Fibroblast of lung (primary cell): ENCODE data around the gene EBI3. TPM values are rescaled to one million over a fixed set of nuclear protein-coding genes. Genes with fewer than 3 reads are reported as not detected.
"Not testable (repeated sequence)": the region's sequence is repeated elsewhere in the genome, so short reads cannot be mapped to it uniquely, and the experiment has no call there.

Experiments
- DNase-seq, 2 donors: peaks; one replicate each; pipeline versions ENCODE4 v3.0.0 to v3.0.0-alpha.2; 2010; ENCODE audit warnings: low read depth in 2 of 2
- H2AFZ ChIP-seq: 2 replicates; pipeline ENCODE4 v1.5.1; 2012; ENCODE audit warnings: low read length, control low read depth, inconsistent platforms
- H3K27ac ChIP-seq: 2 replicates; pipeline ENCODE4 v1.5.1; 2011; ENCODE audit warnings: low read length, control low read depth; ENCODE audit not compliant: insufficient read depth
- H3K27me3 ChIP-seq: 2 replicates; pipeline ENCODE4 v1.5.1; 2011; ENCODE audit warnings: mild to moderate bottlenecking, low read length; ENCODE audit not compliant: control insufficient read depth, insufficient read depth
- H3K36me3 ChIP-seq: 2 replicates; pipeline ENCODE4 v1.5.1; 2011; ENCODE audit warnings: low read length; ENCODE audit not compliant: control insufficient read depth, insufficient read depth
- H3K4me1 ChIP-seq: 2 replicates; pipeline ENCODE4 v1.5.1; 2011; ENCODE audit warnings: low read length; ENCODE audit not compliant: control insufficient read depth, insufficient read depth; ENCODE audit errors: extremely low read depth
- H3K4me2 ChIP-seq: 2 replicates; pipeline ENCODE4 v1.5.1; 2011; ENCODE audit warnings: low read length, control low read depth; ENCODE audit not compliant: insufficient read depth; ENCODE audit errors: extremely low read depth
- H3K4me3 ChIP-seq, 4 experiments: fragments of 200-600 bp in 1 of 4; sonication (generic) in 1 of 4; replicated peaks in 1 of 4; 2 replicates each; pipeline ENCODE4 v1.5.1; 2011 to 2016; ENCODE audit warnings: low read length in 4 of 4, low read depth in 3 of 4, mild to moderate bottlenecking in 3 of 4, control low read depth in 2 of 4, inconsistent platforms in 1 of 4, mixed read lengths in 1 of 4; ENCODE audit not compliant: insufficient read depth in 1 of 4; ENCODE audit errors: control extremely low read depth in 1 of 4
- H3K79me2 ChIP-seq: 2 replicates; pipeline ENCODE4 v1.5.1; 2012; ENCODE audit warnings: mild to moderate bottlenecking, low read length, inconsistent platforms; ENCODE audit not compliant: control insufficient read depth, insufficient read depth
- H3K9ac ChIP-seq: 2 replicates; pipeline ENCODE4 v1.5.1; 2011; ENCODE audit warnings: mild to moderate bottlenecking, low read length, control low read depth; ENCODE audit not compliant: insufficient read depth
- H3K9me3 ChIP-seq: 2 replicates; pipeline ENCODE4 v1.5.1; 2012; ENCODE audit warnings: low read depth, low read length; ENCODE audit not compliant: control insufficient read depth, insufficient read depth
- H4K20me1 ChIP-seq: 2 replicates; pipeline ENCODE4 v1.5.1; 2011; ENCODE audit warnings: low read length; ENCODE audit not compliant: control insufficient read depth, insufficient read depth; ENCODE audit errors: extremely low read depth
- CTCF ChIP-seq, 2 donors: IDR thresholded peaks in 1 of 2; conservative IDR thresholded peaks in 1 of 2; 1 replicate in 1 of 2; 2 replicates in 1 of 2; pipeline ENCODE4 v1.5.1; 2011 to 2012; ENCODE audit warnings: low read length in 2 of 2, control low read depth in 1 of 2, inconsistent platforms in 1 of 2, low read depth in 1 of 2, mild to moderate bottlenecking in 1 of 2
- EZH2 ChIP-seq: IDR thresholded peaks from 2 replicates; pipeline ENCODE4 v1.5.1; 2012; ENCODE audit warnings: low read length, control low read depth, mild to moderate bottlenecking; ENCODE audit errors: missing control alignments
- polyA plus RNA-seq, 2 donors: library from polyadenylated mRNA; depleted of rRNA in 1 of 2; stranded (reverse) in 1 of 2; unstranded in 1 of 2; fragments of >200 nt; gene quantifications; 2 replicates each; pipeline ENCODE4 v1.2.1, GENCODE V29; 2011 to 2012; ENCODE audit warnings: missing spikeins in 1 of 2
- total RNA-seq: library from RNA; depleted of rRNA; stranded (reverse); fragments of >200 nt; gene quantifications from 2 replicates; pipeline ENCODE4 v1.2.1, GENCODE V29; 2014

The EBI3 gene
- total and polyA plus RNA-seq, 2 donors (not counting 1 experiment from before 2014, with no cell fraction given): 0.14 TPM; not detected in 1

GRCh38 chr19:4228765-4229178 is 551 bp upstream of the EBI3 start:
- Histone ChIP-seq H2AFZ (no peak overlapping the region), H3K9ac (no peak overlapping the region), H3K9me3 (no peaks in the 10 kb centered on the region), H4K20me1 (no peaks in the 10 kb centered on the region), H3K27me3 (peaks cover 11% of the 10 kb centered on the region), H3K4me1 (peaks cover 3% of the 10 kb centered on the region), H3K36me3 (no peaks in the 10 kb centered on the region), H3K79me2 (no peaks in the 10 kb centered on the region), H3K4me3 (no peak overlapping the region), H3K4me2 (peak overlapping the region; percentile 13), H3K27ac (no peak overlapping the region)
- TF ChIP-seq CTCF (conservative IDR thresholded peaks at IDR 0.05 in 1 of 2, IDR thresholded peaks at IDR 0.05 in 1 of 2; ENCODE audit: low read depth in 1 of 2, low read length in 2 of 2): no peak
- no peak for TF ChIP-seq EZH2
- DNase-seq: no peak

- H3K36me3 ChIP-seq, H3K27ac ChIP-seq, DNase-seq, H3K9me3 ChIP-seq, H3K4me2 ChIP-seq, H3K4me3 ChIP-seq, H4K20me1 ChIP-seq, H3K79me2 ChIP-seq, H3K9ac ChIP-seq, H2AFZ ChIP-seq, H3K4me1 ChIP-seq: not testable (repeated sequence)
- H3K27me3 ChIP-seq: peaks cover 11% of the 10 kb centered on the region
Measured at GRCh38 chr19:4230237-4230636, 914 bp downstream of the EBI3 start.

GRCh38 chr19:4231521-4231920 is 2.2 kb downstream of the EBI3 start:
- peaks cover 11% of the 10 kb centered on the region for H3K27me3 ChIP-seq
- not testable (repeated sequence) for H2AFZ ChIP-seq, H4K20me1 ChIP-seq, H3K4me2 ChIP-seq, H3K9me3 ChIP-seq, H3K27ac ChIP-seq, H3K79me2 ChIP-seq, H3K9ac ChIP-seq, H3K4me1 ChIP-seq, H3K36me3 ChIP-seq, DNase-seq, H3K4me3 ChIP-seq

GRCh38 chr19:4232139-4232538 is 2.8 kb downstream of the EBI3 start:
- not testable (repeated sequence) for H3K9me3 ChIP-seq, H4K20me1 ChIP-seq, H3K4me3 ChIP-seq, H3K9ac ChIP-seq, DNase-seq, H3K79me2 ChIP-seq, H3K27ac ChIP-seq, H3K4me1 ChIP-seq, H3K4me2 ChIP-seq, H2AFZ ChIP-seq, H3K36me3 ChIP-seq
- H3K27me3 ChIP-seq: peaks cover 11% of the 10 kb centered on the region
